D721Med (cell line): ENCODE results near the gene ERC2.

Source experiments
- DNase-seq: peaks from one replicate; pipeline ENCODE4 v3.0.0; 2011; ENCODE audit warnings: low spot score; ENCODE audit not compliant: insufficient read length
- FAIRE-seq: peaks from 2 replicates; lab custom pipeline; 2011; peaks lifted over from hg19 to GRCh38; lab: Jason Lieb, UNC
- TF ChIP-seq, protein P1 (sequence below): IDR thresholded peaks from 2 replicates; pipeline ENCODE4 v1.5.1; 2012; ENCODE audit warnings: mild to moderate bottlenecking, control low read depth; ENCODE audit not compliant: insufficient read depth; ENCODE audit errors: missing control alignments

The ERC2 gene

DNA sequence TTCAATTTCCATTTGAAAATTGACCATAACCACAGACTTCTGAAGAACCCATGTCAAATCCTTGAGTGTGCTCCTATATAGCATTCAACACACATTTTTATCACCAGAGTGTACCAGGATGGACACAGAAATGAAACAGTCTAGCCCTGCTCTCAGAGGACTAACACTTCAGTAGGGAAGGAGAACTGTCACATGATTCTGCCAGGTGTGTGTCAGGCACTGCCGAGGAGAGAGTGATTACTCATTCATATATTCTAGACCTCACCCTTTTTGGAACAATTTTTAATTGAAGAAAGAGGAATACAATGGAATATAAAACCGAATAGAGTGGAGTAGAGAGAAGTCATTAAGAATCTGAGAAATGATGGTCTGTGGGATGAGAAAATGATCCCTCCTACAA lies 125.8 kb downstream of the ERC2 start:
- DNase-seq = no peak
- no peak for FAIRE-seq
- TF ChIP-seq, protein P1, sequence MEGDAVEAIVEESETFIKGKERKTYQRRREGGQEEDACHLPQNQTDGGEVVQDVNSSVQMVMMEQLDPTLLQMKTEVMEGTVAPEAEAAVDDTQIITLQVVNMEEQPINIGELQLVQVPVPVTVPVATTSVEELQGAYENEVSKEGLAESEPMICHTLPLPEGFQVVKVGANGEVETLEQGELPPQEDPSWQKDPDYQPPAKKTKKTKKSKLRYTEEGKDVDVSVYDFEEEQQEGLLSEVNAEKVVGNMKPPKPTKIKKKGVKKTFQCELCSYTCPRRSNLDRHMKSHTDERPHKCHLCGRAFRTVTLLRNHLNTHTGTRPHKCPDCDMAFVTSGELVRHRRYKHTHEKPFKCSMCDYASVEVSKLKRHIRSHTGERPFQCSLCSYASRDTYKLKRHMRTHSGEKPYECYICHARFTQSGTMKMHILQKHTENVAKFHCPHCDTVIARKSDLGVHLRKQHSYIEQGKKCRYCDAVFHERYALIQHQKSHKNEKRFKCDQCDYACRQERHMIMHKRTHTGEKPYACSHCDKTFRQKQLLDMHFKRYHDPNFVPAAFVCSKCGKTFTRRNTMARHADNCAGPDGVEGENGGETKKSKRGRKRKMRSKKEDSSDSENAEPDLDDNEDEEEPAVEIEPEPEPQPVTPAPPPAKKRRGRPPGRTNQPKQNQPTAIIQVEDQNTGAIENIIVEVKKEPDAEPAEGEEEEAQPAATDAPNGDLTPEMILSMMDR = no peak

DNA sequence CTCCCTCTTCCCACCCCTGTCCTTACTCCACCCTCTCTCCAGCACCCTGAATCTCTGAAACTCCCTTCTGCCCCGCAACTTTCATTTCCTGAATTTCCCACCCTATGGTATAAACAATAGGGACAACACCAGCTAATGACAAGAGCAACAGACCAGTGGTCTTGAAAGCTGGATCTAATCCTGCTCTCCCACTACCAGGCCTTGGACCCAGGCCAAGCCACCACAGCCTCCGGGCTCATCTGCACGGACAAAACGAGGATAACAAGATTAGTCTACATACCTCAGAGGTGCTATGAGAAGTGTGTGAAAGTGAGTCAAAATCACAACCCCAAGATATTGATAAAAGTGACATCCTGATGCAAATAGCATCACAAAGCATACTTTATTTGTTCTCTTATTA lies 128.6 kb downstream of the ERC2 start:
- DNase-seq (no peak), FAIRE-seq (no peak)
- TF ChIP-seq, protein P1 = no peak

DNA sequence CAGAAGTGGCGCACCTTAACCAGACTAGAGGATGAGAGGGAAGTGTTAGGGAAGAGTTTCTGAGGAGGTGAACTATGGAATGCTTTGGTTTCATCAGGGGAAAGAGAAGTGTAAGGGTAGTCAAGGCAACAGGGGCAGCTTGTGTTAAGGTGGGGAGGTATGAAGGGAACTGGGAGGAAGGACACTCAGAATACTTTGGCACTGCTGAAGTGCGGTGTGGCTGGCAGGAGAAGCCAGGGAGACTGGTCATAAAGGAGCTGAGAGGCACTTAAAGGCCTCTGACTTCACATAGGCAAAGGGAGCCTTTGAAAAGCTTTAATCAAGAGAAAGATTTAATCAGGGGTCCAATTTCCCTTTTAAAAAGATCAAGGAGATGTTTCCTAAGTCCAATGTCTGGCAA lies 129.0 kb downstream of the ERC2 start:
- TF ChIP-seq, protein P1 = no peak
- no peak for DNase-seq
- FAIRE-seq = no peak

- TF ChIP-seq, protein P1 = no peak
- FAIRE-seq (no peak), DNase-seq (no peak)
These were observed 132.2 kb downstream of the ERC2 start for GRCh38 chr3:56336023-56336422.

DNA sequence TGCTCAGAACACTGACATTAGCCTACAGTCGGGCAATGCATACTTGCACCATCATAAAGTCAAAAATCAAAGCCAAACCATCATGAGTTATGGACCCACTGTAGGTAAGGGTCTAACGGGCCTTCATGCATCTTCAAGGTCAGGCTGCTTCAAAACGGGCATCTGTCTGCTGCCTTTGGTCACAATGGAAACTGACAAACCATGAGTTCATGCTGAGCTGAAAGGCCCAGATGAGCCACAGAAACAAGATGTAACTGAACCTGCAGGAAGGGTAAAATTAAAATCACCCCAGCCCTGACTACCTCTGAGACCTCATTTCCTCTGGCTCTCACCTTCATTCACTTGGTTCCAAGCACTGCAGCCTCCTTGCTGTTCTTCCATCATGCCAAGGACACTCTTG lies 143.8 kb downstream of the ERC2 start:
- FAIRE-seq (no peak), DNase-seq (no peak)
- TF ChIP-seq, protein P1 = no peak

DNA sequence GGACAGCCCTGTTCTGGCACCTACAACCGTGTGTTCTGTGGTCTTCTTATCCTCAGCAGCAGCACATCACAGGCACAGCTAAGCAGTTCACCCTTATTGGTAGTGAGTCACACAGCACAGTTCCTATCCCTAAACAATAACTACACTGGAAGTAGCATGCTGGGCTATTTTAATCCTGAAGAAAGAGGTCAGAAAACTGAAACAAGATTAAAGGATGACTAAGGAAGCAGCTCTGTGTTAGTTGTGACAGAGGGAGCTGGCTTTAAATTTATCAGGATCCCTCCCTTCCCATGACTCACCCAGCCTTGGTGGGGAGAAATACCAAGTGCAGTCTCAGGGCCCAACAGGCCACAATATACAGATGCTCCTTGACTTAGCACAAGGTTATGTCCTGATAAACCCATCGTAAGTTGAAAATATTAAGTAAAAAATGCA lies 144.3 kb downstream of the ERC2 start:
- FAIRE-seq = no peak
- DNase-seq = no peak
- TF ChIP-seq, protein P1 = no peak

DNA sequence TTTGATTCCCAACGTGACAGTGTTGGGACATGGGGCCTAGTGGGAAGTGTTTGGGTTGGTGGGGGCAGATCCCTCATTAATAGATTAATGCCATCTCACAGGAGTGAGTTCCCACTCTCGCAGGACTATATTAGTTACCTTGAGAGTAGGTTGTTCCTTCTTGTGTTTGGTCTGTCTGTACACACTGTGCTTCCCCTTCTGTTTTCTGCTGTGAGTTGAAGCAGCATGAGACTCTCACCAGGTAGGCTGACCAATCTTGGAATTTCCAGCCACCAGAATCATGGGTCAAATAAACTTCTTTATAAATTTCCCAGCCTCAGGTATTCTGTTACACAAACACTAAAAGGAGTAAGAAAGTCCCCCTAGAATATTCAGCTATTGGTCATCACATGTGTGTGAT lies 145.4 kb downstream of the ERC2 start:
- TF ChIP-seq, protein P1 = no peak
- FAIRE-seq = no peak
- no peak for DNase-seq
